H9 (cell line): ENCODE results near the gene TFF3. TPM values are rescaled to one million over a fixed set of nuclear protein-coding genes. Genes with fewer than 3 reads are reported as not detected.

ENCODE experiments used
- DNase-seq: peaks from one replicate; pipeline ENCODE4 v3.0.0-alpha.2; 2017
- H2AFZ ChIP-seq: one replicate; pipeline ENCODE4 v1.6.1; 2013; ENCODE audit warnings: mild to moderate bottlenecking, low read length, control low read depth, moderate library complexity
- H2AK5ac ChIP-seq: 2 replicates; pipeline ENCODE4 v1.6.1; 2013; ENCODE audit warnings: low read length, control low read depth, mixed read lengths; ENCODE audit not compliant: insufficient read length
- H2BK120ac ChIP-seq: one replicate; pipeline ENCODE4 v1.6.1; 2013; ENCODE audit warnings: low read depth, mild to moderate bottlenecking, low read length, control low read depth, inconsistent platforms; ENCODE audit not compliant: poor library complexity, severe bottlenecking
- H2BK12ac ChIP-seq: 2 replicates; pipeline ENCODE4 v1.6.1; 2013; ENCODE audit warnings: low read length, control low read depth, mixed read lengths, low read depth; ENCODE audit not compliant: insufficient read length
- H2BK15ac ChIP-seq: 2 replicates; pipeline ENCODE4 v1.6.1; 2013; ENCODE audit warnings: low read depth, low read length, control low read depth
- H2BK20ac ChIP-seq: one replicate; pipeline ENCODE4 v1.6.1; 2013; ENCODE audit warnings: low read depth, mild to moderate bottlenecking, low read length, control low read depth, inconsistent platforms; ENCODE audit not compliant: poor library complexity, severe bottlenecking
- H2BK5ac ChIP-seq: 2 replicates; pipeline ENCODE4 v1.6.1; 2013; ENCODE audit warnings: low read length, control low read depth, mixed read lengths; ENCODE audit not compliant: insufficient read length
- H3K14ac ChIP-seq: 2 replicates; pipeline ENCODE4 v1.6.1; 2013; ENCODE audit warnings: low read length, control low read depth; ENCODE audit not compliant: insufficient read depth
- H3K18ac ChIP-seq: 2 replicates; pipeline ENCODE4 v1.6.1; 2013; ENCODE audit warnings: low read depth, mild to moderate bottlenecking, mixed read lengths, low read length, control low read depth; ENCODE audit not compliant: insufficient read length
- H3K23ac ChIP-seq: 2 replicates; pipeline ENCODE4 v1.6.1; 2013; ENCODE audit warnings: low read length, control low read depth, mixed read lengths, low read depth; ENCODE audit not compliant: insufficient read length
- H3K23me2 ChIP-seq: 2 replicates; pipeline ENCODE4 v1.6.1; 2013; ENCODE audit warnings: low read depth, mild to moderate bottlenecking, mixed read lengths, low read length, control low read depth; ENCODE audit not compliant: insufficient read length, poor library complexity, severe bottlenecking
- H3K27ac ChIP-seq: 2 replicates; pipeline ENCODE4 v1.5.1; 2013; ENCODE audit warnings: low read length, control low read depth, mixed read lengths, low read depth; ENCODE audit not compliant: insufficient read length
- H3K27me3 ChIP-seq: 2 replicates; pipeline ENCODE4 v1.6.1; 2013; ENCODE audit warnings: low read length, control low read depth, inconsistent platforms; ENCODE audit not compliant: insufficient read depth
- H3K4ac ChIP-seq: 2 replicates; pipeline ENCODE4 v1.6.1; 2013; ENCODE audit warnings: low read depth, mild to moderate bottlenecking, control low read depth, inconsistent platforms, low read length, moderate library complexity
- H3K4me1 ChIP-seq: 2 replicates; pipeline ENCODE4 v1.6.1; 2013; ENCODE audit warnings: low read length, control low read depth, inconsistent platforms; ENCODE audit not compliant: insufficient read depth
- H3K4me2 ChIP-seq: 2 replicates; pipeline ENCODE4 v1.6.1; 2013; ENCODE audit warnings: low read length, control low read depth, mixed read lengths; ENCODE audit not compliant: insufficient read length, insufficient read depth
- H3K56ac ChIP-seq: 2 replicates; pipeline ENCODE4 v1.6.1; 2013; ENCODE audit warnings: low read depth, mild to moderate bottlenecking, mixed read lengths, low read length, control low read depth; ENCODE audit not compliant: insufficient read length
- H3K79me1 ChIP-seq: 2 replicates; pipeline ENCODE4 v1.6.1; 2013; ENCODE audit warnings: low read depth, mild to moderate bottlenecking, moderate library complexity, low read length, control low read depth, inconsistent platforms; ENCODE audit not compliant: insufficient read depth, poor library complexity, severe bottlenecking
- H3K79me2 ChIP-seq: 2 replicates; pipeline ENCODE4 v1.6.1; 2013; ENCODE audit warnings: low read length, control low read depth, inconsistent platforms; ENCODE audit not compliant: insufficient read depth
- H3K9ac ChIP-seq: 2 replicates; pipeline ENCODE4 v1.6.1; 2013; ENCODE audit warnings: low read length, control low read depth, mixed read lengths; ENCODE audit not compliant: insufficient read length; ENCODE audit errors: extremely low read depth
- H3K9me3 ChIP-seq: one replicate; pipeline ENCODE4 v1.6.1; 2013; ENCODE audit warnings: low read depth, low read length, inconsistent platforms; ENCODE audit not compliant: control insufficient read depth
- H3T11ph ChIP-seq: one replicate; pipeline ENCODE4 v1.6.1; 2013; ENCODE audit warnings: mild to moderate bottlenecking, low read length, control low read depth, inconsistent platforms
- H4K20me1 ChIP-seq: one replicate; pipeline ENCODE4 v1.6.1; 2013; ENCODE audit not compliant: control insufficient read depth, insufficient read length, insufficient read depth
- H4K5ac ChIP-seq: 2 replicates; pipeline ENCODE4 v1.6.1; 2013; ENCODE audit warnings: low read depth, mild to moderate bottlenecking, mixed read lengths, low read length, control low read depth; ENCODE audit not compliant: insufficient read length
- H4K8ac ChIP-seq: replicated peaks from 2 replicates; pipeline ENCODE4 v1.6.1; 2013; ENCODE audit warnings: low read length, control low read depth, mixed read lengths, low read depth; ENCODE audit not compliant: insufficient read length
- H4K91ac ChIP-seq: 2 replicates; pipeline ENCODE4 v1.6.1; 2013; ENCODE audit warnings: low read depth, mild to moderate bottlenecking, moderate library complexity, mixed read lengths, low read length, control low read depth; ENCODE audit not compliant: insufficient read length
- H3K27ac Mint-ChIP-seq, 3 experiments: 2 replicates in 2 of 3; 3 replicates in 1 of 3; pipeline ENCODE4 v1.8.0; 2020 to 2021; ENCODE audit warnings: mixed read lengths in 3 of 3, mild to moderate bottlenecking in 1 of 3, moderate library complexity in 1 of 3
- H3K27me3 Mint-ChIP-seq: 2 replicates; pipeline ENCODE4 v1.8.0; 2021; ENCODE audit warnings: low read depth, mild to moderate bottlenecking, moderate library complexity, mixed read lengths
- H3K36me3 Mint-ChIP-seq, 3 experiments: 2 replicates in 2 of 3; 3 replicates in 1 of 3; pipeline ENCODE4 v1.8.0; 2020 to 2021; ENCODE audit warnings: low read depth in 3 of 3, mixed read lengths in 3 of 3; ENCODE audit not compliant: insufficient read depth in 1 of 3
- H3K4me1 Mint-ChIP-seq, 2 experiments: 2 replicates each; pipeline ENCODE4 v1.8.0; 2020; ENCODE audit warnings: mixed read lengths in 2 of 2
- H3K4me3 Mint-ChIP-seq, 2 experiments: 2 replicates in 1 of 2; 3 replicates in 1 of 2; pipeline ENCODE4 v1.8.0; 2020 to 2021; ENCODE audit warnings: mild to moderate bottlenecking in 2 of 2, mixed read lengths in 2 of 2, moderate library complexity in 1 of 2
- H3K9me3 Mint-ChIP-seq, 2 experiments: 2 replicates in 1 of 2; 3 replicates in 1 of 2; pipeline ENCODE4 v1.8.0; 2020; ENCODE audit warnings: mild to moderate bottlenecking in 2 of 2, mixed read lengths in 2 of 2, moderate library complexity in 1 of 2
- WGBS: extraction: QIAGEN DNeasy Blood & Tissue Kit; methylation state at CpG from one replicate; pipeline ENCODE4 v1.1.7; 2013; ENCODE audit warnings: missing lambda C conversion rate, low lambda C conversion rate, mixed read lengths; ENCODE audit not compliant: insufficient read length; ENCODE audit errors: extremely low coverage; 5-methylcytosine and 5-hydroxymethylcytosine counted together
- total RNA-seq: library from RNA; stranded (reverse); gene quantifications from 2 replicates; pipeline ENCODE4 v1.2.1, GENCODE V29; 2021
- TF ChIP-seq, protein P1 (sequence below): fragments of 200-600 bp; sonication (generic); conservative IDR thresholded peaks from 3 replicates; pipeline ENCODE4 v1.8.0; 2021; ENCODE audit warnings: antibody characterized with exemption, mild to moderate bottlenecking

TFF3 gene
- total RNA-seq, 1 experiment from 2014 or later, result 1.5 TPM

DNA sequence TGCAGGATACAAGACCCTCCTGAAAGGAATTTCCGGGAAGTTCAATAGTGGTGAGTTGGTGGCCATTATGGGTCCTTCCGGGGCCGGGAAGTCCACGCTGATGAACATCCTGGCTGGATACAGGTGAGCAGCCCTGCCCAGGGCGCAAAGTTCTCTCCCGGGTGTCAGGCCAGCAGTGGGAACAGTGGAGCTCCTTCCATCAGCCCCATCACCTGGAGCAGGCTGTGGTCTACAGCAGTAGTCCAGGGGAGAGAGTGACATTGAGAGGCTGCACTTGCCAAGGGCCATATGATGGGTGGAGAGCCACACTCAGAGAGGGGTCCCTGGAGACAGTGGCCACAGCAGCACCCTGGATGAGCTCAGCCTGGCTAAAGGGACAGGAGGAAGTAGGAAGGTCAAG is 44.1 kb downstream of the TFF3 start:
- Histone ChIP-seq H2AFZ (no peak overlapping the region), H4K8ac (no peak overlapping the region), H3K56ac (no peak overlapping the region), H2BK20ac (no peak overlapping the region), H2BK12ac (no peak overlapping the region), H2BK5ac (no peak overlapping the region), H3K79me1 (no peaks in the 10 kb centered on the region), H3K9me3 (no peaks in the 10 kb centered on the region), H3K4me2 (no peak overlapping the region), H2AK5ac (no peak overlapping the region), H3K23ac (no peak overlapping the region), H3K4me1 (no peaks in the 10 kb centered on the region), H4K91ac (no peak overlapping the region), H3K9ac (no peak overlapping the region), H2BK120ac (no peak overlapping the region), H3T11ph (no peak overlapping the region), H3K14ac (no peak overlapping the region; the same call in 1 of the 2 replicates), H3K23me2 (no peaks in the 10 kb centered on the region), H3K18ac (no peak overlapping the region), H3K79me2 (no peaks in the 10 kb centered on the region), H3K27me3 (no peaks in the 10 kb centered on the region), H4K5ac (no peak overlapping the region), H3K27ac (no peak overlapping the region), H2BK15ac (no peak overlapping the region), H3K4ac (no peak overlapping the region), H4K20me1 (no peaks in the 10 kb centered on the region)
- TF ChIP-seq, protein P1, sequence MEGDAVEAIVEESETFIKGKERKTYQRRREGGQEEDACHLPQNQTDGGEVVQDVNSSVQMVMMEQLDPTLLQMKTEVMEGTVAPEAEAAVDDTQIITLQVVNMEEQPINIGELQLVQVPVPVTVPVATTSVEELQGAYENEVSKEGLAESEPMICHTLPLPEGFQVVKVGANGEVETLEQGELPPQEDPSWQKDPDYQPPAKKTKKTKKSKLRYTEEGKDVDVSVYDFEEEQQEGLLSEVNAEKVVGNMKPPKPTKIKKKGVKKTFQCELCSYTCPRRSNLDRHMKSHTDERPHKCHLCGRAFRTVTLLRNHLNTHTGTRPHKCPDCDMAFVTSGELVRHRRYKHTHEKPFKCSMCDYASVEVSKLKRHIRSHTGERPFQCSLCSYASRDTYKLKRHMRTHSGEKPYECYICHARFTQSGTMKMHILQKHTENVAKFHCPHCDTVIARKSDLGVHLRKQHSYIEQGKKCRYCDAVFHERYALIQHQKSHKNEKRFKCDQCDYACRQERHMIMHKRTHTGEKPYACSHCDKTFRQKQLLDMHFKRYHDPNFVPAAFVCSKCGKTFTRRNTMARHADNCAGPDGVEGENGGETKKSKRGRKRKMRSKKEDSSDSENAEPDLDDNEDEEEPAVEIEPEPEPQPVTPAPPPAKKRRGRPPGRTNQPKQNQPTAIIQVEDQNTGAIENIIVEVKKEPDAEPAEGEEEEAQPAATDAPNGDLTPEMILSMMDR, result no peak
- Mint-ChIP-seq H3K4me3 (no peak overlapping the region), H3K9me3 (no peaks in the 10 kb centered on the region), H3K4me1 (peaks cover 3% of the 10 kb centered on the region in 2 experiments; a peak in 2 of 4 replicates), H3K27me3 (no peaks in the 10 kb centered on the region), H3K36me3 (no peaks in the 10 kb centered on the region), H3K27ac (no peak overlapping the region; a peak in 2 of 7 replicates)
- no CpG with 5 or more reads among the region's 6 CpGs for WGBS
- no peak for DNase-seq
